ENCODE data around the gene KRTAP1-5.
"Not testable (repeated sequence)": the region's sequence is repeated elsewhere in the genome, so short reads cannot be mapped to it uniquely, and the experiment has no call there.

Gene KRTAP1-5

DNA sequence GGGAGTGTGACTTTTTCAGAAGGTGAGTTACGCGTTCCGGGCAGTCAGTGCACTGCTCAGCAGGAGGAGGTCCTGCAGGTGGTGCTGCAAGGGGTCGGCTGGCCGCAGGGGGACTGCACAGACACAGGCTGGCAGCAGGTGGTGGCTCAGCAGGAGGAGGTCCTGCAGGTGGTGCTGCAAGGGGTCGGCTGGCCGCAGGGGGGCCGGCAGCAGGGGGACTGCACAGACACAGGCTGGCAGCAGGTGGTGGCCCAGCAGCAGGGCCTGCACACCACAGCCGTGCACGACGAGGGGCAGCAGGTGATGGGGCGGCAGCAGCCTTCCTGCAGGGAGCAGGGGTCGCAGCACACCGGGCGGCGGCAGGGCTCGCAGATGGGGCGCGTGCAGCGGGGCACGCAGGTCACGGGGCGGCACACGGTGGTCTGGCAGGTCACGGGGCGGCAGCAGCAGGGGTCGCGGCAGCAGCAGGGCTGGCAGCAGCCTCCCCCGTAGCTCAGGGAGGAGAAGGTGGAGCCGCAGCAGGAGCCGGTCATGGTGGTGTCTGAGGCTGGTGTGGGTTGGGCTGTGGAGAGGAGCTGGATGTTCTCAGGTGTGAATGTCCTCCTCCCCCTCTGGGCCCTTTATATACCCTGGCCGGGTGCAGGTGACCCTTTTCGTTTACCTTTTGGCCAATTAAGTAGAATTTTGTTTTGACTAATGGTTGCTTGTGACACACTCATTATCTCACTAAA lies 19.9 kb upstream of the KRTAP1-5 start, which contains the start of gene KRTAP2-1:
Gene KRTAP2-1, minus strand, starts transcription at position 582 of the 731 bp plus-strand sequence. Its CDS starts 49 bp downstream, at position 533.
- not testable (repeated sequence) for DNase-seq

- DNase-seq, result no peak
Measured at GRCh38 chr17:41042953-41043352, 15.9 kb upstream of the KRTAP1-5 start.

DNA sequence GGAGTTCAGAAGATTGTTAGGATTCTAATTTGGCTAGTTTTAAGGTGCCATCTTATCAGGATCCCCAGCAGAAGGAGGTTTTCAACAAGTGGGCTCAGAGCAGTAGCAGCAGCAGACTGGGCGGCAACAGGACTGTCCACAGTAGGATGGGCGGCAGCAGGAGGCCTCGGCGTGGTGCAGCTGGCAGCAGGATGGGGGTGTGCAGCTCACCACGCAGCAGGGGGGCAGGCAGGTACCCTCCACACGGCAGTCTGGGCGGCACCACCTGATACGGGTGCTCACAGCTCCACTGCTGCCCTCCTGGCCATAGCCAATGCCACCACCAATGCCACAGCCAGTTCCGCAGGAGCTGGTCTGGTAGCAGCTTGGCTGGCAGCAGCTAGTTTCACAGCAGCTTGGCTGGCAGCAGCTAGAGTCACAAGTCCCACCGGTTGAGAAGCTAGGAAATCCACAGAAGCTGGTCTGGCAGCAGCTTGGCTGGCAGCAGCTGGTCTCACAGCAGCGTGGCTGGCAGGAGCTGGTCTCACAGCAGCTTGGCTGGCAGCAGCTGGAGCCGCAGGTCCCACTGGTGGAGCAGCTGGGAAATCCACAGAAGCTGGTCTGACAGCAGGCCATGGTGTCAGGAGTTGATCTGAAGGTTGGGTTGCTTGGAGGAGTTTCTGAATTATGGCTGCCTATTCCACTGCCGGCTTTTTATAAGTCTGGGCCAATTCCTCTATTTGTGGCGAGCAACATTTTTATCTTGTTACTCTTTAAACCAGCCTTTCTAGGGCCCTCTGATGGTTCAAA lies 14.0 kb upstream of the KRTAP1-5 start, which contains the start of gene KRTAP1-1:
Gene KRTAP1-1, minus strand, starts transcription at position 668 of the 789 bp plus-strand sequence. Its CDS starts 53 bp downstream, at position 615.
- DNase-seq, result not testable (repeated sequence)

- no peak for DNase-seq
Measured at GRCh38 chr17:41037853-41038350, 10.9 kb upstream of the KRTAP1-5 start.

DNA sequence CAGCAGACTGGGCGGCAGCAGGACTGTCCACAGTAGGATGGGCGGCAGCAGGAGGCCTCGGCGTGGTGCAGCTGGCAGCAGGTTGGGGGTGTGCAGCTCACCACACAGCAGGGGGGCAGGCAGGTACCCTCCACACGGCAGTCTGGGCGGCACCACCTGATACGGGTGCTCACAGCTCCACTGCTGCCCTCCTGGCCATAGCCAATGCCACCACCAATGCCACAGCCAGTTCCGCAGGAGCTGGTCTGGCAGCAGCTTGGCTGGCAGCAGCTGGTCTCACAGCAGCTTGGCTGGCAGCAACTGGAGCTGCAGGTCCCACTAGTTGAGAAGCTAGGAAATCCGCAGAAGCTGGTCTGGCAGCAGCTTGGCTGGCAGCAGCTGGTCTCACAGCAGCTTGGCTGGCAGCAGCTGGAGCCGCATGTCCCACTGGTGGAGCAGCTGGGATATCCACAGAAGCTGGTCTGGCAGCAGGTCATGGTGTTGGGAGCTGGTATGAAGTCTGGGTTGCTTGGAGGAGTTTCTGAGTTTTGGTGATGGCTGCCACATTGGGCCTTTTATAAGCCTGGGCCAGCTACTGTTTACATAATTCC lies 7.4 kb upstream of the KRTAP1-5 start, which contains the start of gene KRTAP1-3:
Gene KRTAP1-3, minus strand, starts transcription at position 529 of the 590 bp plus-strand sequence. Its CDS starts 53 bp downstream, at position 476.
- not testable (repeated sequence) for DNase-seq

GRCh38 chr17:41029633-41030245 lies 2.7 kb upstream of the KRTAP1-5 start, which contains the start of gene KRTAP1-4:
TSS of gene KRTAP1-4 (minus strand) at chr17:41030195. CDS start at chr17:41030078, 117 bp downstream.
- no peak for DNase-seq

GRCh38 chr17:41024697-41025096 lies 2.3 kb downstream of the KRTAP1-5 start:
- DNase-seq, result no peak

GRCh38 chr17:41020336-41020735 lies 6.7 kb downstream of the KRTAP1-5 start:
- DNase-seq, result no peak

- no peak for DNase-seq
Measured at GRCh38 chr17:41019415-41019814, 7.6 kb downstream of the KRTAP1-5 start.

DNA sequence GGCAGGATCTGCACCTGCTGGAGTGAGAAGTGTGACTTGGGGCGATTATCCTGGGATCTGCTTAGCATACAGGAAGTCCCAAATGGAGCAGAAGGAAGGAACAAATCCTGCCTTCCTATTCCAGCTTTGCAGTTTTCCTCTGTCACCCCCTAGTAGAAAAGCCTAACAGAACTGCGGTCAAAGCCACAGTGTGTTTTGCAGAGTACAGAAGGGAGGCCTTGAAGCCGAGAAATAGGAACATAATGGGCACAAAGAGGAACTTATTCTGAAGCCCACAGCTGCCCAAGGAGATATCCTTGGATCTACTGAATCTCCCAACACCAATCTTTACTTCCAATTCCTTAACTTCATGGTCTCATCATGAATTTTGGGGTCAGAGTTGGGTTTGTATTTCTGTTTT lies 8.5 kb downstream of the KRTAP1-5 start:
- no peak for DNase-seq

DNA sequence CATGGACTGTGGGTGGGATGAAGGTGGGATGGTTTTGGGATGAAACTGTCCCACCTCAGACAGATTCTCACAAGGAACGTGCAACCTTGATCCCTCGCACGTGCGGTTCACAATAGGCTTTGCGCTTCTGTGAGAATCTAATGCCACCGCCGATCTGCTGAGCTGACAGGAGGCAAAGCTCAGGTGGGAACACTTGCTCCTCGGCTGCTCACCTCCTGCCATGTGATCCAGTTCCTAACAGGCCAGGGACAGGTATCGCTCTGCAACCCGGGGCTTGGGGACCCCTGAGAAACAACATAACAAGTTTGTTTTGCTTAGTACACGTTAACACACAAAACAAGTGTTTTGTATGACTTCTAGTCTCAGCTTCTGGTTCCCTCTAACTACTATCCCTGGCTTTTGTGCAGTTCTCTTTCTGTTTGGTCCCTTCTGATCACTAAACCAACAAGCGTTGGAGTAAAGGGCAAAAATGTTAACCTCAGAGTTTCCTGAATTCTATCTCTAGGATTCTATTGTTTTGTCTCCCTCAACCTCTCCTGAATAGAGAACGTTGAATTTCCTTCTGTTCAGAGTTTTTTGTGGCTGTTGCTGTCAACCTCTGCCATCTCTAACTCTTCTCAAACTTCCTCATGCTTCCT lies 10.3 kb downstream of the KRTAP1-5 start:
- DNase-seq, result no peak

- no peak for DNase-seq
Measured at GRCh38 chr17:41015454-41015853, 11.6 kb downstream of the KRTAP1-5 start.

GRCh38 chr17:41013606-41014005 lies 13.4 kb downstream of the KRTAP1-5 start:
- DNase-seq, result no peak

GRCh38 chr17:41013181-41013580 lies 13.8 kb downstream of the KRTAP1-5 start:
- no peak for DNase-seq

- DNase-seq, result no peak
Measured at GRCh38 chr17:41012326-41013120, 14.5 kb downstream of the KRTAP1-5 start.

- DNase-seq, result no peak
Measured at GRCh38 chr17:41010441-41010840, 16.6 kb downstream of the KRTAP1-5 start.

DNA sequence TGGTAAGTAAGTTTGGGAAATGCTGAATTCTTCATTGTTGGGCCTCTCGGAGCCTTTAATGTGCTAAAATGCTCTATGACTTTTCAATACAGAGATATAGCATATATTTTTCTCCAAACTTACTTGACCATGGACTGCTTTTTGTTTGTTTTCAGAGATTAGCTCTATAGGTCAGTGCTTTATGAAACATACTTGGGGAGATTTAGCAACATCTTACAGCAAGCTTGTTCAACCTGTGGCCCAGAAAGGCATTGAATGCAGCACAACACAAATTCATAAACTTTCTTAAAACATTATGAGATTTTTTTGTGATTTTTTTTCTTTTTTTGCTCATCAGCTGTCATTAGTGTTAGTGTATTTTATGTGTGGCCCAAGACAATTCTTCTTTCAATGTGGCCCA lies 17.1 kb downstream of the KRTAP1-5 start:
- DNase-seq, result no peak

DNA sequence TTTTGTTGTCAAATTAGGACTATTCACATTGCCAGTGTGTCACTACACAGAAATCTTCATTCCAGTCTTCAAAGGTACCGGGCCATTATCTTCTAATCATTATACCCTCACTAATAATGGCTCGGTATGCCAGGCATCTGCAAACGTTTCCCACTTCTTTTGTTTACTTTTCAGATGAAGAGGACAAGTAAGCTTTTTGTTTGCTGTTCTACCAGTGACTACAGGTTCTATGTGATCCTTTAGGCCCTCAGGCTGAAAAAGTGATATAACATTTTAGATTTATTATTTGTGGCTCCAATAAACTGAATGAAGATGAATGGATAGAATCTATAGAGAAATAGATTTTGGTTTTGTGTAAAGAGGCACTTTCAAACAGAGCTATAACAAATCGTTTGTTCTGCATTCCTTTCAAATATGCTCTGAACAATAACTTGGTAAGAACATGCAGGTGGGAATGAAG lies 17.7 kb downstream of the KRTAP1-5 start:
- no peak for DNase-seq

- no peak for DNase-seq
Measured at GRCh38 chr17:41008811-41009210, 18.2 kb downstream of the KRTAP1-5 start, which contains the start of gene KRTAP3-1. TSS of gene KRTAP3-1 (minus strand) at chr17:41009128. CDS start at chr17:41009074, 54 bp downstream.

GRCh38 chr17:41004397-41004796 lies 22.6 kb downstream of the KRTAP1-5 start:
- DNase-seq, result no peak

DNA sequence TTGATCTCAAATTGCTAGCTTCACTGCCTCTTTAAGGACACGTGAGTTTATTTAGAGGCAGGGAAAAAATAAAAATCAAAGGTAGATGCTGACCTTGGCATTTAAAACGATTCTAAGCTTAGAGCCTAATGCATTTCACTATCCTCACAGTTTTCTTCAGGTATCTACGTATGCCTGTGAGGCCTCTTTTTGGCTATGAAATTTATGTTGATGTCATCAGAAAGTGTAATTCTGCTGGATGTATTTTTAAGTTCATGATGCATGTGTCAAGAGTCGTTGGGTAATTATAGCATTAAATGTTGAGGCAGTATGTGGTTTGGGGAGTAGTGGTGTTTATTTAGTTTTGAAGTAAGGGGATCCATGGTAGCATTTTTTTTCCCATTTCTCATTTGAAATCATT lies 23.1 kb downstream of the KRTAP1-5 start:
- no peak for DNase-seq
